Activated CD4-positive, alpha-beta T cell treated with anti-CD3 and anti-CD28 coated beads for 24 hours (primary cell): ENCODE measurements around the gene ENOX2.

ENCODE experiments used
- DNase-seq, 2 donors: peaks; one replicate each; pipeline ENCODE4 v3.0.0-alpha.2; 2020; ENCODE audit warnings: low read depth in 2 of 2

The ENOX2 gene

DNA sequence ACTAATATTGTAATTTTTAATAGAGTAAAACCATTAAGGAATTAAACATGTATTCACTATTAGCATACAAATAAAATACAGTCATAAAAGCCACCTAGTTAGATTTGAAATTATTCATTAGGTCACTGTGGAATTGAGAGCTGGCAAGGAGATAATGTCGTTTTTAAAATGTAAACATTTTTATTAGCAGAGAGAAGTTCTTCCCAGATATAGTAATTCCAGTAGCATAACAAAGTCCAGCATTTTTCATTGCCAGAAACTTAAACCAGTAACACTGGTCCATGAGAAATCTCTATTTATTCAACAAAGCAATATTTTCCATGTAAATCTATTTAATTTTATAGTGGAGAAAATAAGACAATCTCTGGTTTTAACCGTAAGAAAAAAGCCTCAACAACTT is 17.5 kb downstream of the ENOX2 start:
- DNase-seq, result no peak

- no peak for DNase-seq
These were observed 18.4 kb downstream of the ENOX2 start for GRCh38 chrX:130884627-130885026.

DNA sequence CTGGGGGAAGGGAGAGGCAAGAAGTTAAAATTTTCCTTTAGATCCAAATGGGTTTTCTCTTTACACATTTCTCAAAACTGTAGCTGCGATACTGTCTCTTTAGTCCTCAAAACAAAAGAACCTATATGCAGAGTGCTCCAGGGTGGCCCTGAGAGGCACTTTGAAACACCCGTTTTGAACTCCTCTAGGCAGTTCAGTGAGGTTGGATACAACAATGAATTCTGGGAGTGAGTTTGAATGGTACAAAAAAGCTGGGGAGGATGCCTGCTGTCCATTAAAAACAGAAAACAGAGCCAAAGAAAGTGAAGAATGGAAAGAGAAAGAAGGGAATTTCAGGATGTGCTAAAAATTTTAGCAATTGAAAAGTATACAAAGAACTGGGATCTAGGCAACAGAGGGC is 23.1 kb downstream of the ENOX2 start:
- no peak for DNase-seq

- DNase-seq, result no peak
These were observed 24.4 kb downstream of the ENOX2 start for GRCh38 chrX:130878350-130879341.

GRCh38 chrX:130877892-130878341 is 25.1 kb downstream of the ENOX2 start:
- no peak for DNase-seq

DNA sequence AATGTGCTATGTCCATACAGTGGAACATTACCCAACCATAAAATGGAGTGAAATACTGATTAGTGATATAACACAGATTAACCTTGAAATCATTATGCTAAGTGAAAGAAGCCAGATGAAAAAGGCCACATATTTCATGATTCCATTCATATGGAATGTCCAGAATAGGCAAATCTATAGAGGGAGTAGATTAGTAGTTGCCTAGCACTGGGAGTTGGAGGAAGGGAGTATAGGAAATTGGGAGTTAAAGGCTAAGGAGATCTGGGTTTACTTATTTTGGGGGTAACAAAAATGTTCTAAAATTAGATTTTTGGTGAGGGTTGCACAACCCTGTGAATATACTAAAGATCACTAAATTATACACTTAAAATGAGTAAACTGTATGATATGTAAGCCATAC is 26.8 kb downstream of the ENOX2 start:
- DNase-seq, result no peak

- DNase-seq, result no peak
These were observed 28.3 kb downstream of the ENOX2 start for GRCh38 chrX:130874751-130875150.

GRCh38 chrX:130869239-130869638 is 33.8 kb downstream of the ENOX2 start:
- DNase-seq, result no peak

- no peak for DNase-seq
These were observed 41.5 kb downstream of the ENOX2 start for GRCh38 chrX:130861462-130861861.

DNA sequence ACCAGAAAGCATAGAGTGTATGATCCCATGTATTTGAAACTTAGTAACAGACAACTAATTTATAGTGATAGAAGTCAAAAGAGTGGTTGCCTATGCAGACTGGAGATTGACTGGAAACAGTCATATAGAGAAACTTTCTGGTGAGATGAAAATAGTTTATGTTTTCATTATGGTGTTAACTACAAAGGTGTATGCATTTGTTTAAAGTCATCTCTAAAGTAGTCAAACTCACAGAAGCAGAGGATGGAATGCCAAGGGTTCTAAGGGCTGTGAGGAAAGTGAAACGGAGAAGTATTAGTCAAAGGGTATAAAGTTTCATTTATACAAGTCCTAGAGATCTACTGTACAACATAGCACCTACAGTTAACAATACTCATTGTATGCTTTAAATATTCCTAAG is 45.8 kb downstream of the ENOX2 start:
- DNase-seq, result no peak

DNA sequence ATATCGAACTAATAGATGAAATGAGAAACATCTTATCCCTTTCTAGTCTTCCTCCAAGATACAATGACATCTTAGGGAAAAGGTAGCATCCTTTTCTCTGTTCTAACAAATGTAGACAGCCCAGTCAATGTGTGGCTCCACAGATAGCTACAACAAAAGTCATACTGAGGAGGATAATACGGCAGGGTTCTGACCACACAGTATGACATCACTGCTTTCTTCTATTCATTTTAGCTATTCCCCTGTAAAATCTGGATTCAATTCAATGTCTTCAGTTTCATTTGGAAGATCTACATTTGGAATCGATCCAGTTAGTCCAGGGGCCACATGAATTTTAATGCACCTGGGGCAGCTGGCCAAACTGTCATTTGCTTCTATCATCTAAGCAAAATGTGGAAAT is 51.4 kb downstream of the ENOX2 start:
- no peak for DNase-seq

- no peak for DNase-seq
These were observed 54.2 kb downstream of the ENOX2 start for GRCh38 chrX:130848763-130849162.

DNA sequence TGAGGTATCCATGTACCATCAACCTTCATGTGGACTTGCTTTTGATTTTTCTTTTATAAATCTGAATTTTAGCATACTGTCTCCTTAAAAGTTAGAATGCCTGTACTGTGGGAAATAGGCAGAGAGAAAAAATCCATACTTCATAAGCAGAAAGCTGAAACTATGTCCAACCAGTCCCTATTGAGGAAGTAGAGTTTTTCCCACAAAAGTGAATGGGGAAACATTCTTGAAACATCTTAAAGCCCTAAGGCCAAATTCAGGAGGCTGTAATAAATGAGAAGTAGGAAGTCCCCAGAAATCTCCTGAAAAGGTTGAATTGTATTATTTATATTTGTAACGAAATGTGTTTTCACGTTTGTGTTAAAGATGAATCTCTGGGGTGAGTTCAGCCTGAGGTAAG is 56.3 kb downstream of the ENOX2 start:
- no peak for DNase-seq

DNA sequence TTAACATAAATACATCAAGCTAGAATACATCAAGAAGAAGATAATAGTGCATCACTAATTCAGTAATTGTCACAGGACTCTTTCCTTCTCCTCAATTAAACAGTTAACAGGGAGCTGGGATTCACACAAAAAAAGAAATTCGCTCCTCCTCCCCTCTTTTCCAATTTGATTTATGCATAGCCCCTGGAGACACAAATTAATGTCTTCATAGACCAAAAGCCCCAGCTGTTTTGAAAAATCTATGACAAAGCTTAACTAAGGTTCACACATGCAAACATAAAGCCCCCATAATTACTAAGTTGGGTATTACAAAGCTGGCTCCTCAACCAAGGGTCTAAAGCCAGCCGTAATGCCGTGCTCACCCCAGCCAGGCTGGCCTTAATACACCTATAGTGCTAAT is 61.2 kb downstream of the ENOX2 start:
- DNase-seq, result no peak

DNA sequence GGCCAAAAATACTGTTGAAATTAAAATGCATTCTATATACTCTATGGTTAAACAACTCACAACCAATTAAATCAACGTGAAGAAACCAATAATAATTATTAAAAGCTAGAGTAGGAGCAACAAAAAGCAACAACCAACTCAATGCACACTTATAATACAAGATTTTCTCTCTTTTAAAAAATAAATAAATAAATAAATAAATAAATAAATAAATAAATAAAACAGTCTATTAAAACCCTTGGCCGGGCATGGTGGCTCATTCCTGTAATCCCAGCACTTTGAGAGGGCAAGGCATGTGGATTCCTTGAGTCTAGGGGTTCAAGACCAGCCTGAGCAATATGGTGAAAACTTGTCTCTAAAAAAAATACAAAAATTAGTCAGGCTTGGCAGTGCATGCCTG is 62.7 kb downstream of the ENOX2 start:
- DNase-seq, result no peak

- DNase-seq, result no peak
These were observed 66.6 kb downstream of the ENOX2 start for GRCh38 chrX:130836447-130836846.

GRCh38 chrX:130834830-130835229 is 68.2 kb downstream of the ENOX2 start:
- DNase-seq, result no peak

GRCh38 chrX:130834149-130834548 is 68.9 kb downstream of the ENOX2 start:
- no peak for DNase-seq

- DNase-seq, result no peak
These were observed 71.7 kb downstream of the ENOX2 start for GRCh38 chrX:130831347-130831722.

GRCh38 chrX:130830599-130831346 is 72.2 kb downstream of the ENOX2 start:
- no peak for DNase-seq

DNA sequence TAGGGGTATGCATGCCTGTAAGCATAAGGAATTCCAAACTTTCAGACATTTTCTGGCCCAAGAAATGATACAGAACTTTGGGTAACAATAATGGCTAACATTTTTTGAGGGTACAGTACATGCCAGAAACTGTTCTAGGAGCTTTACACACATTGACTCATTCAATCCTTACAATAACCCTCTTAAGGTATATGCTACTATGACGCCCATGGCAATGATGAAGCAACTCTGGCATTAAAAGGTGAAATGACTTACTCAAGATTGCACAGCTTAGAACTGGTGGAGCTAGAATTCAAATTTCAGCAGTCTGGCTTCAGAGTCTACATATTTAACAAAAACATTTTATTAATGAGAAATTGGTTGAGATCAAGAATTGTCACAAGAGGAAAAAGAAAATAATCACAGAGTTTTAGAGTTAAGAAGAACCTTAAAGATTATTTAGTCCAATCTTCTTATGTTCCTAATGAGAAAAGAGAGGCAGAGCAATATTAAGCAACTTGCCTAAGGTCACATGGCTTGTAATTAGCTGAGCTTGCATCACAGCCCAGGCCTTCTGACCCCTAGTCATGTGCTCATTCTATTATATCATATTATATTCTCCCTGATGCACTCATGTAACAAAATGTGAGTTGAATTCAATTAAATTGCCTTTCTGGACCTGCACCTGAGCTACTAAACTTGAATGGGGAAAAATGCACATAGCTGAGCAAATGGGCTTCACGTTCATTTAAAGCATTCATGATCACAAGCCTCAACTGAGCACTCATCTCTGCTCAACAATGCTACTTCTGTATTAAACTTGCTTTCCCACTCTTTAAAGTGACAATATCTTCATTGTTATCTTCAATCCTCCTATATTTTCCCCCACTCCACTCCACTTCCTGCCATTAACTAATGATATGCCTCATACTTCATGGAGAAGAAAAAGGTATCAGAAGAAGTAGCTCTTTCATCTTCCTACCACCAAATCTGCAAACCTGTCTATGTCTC is 73.2 kb downstream of the ENOX2 start:
- DNase-seq, result no peak

DNA sequence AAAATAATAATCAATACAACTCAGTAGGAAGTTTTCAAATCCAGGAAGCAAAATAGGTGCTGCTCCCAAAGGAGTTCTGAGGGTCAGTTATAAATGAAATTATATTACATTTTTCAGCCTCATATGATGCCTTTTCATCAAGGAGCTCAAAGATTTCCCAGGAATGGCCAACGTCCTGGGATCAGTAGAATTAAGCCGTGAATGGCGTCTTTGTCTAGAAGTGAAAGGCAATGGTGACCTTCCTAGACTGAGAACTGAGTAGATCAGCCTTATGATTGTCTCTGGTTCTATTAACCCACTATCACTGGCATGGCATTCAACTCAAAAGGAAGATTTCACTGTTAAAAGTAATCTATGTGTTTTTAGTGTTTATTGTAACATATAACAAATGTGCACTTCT is 74.4 kb downstream of the ENOX2 start:
- DNase-seq, result no peak
